CD4-positive, alpha-beta T cell (primary cell): ENCODE data around the gene FAM219A. TPM values are rescaled to one million over a fixed set of nuclear protein-coding genes. Genes with fewer than 3 reads are reported as not detected.

Experiments
- ATAC-seq: fragments of 200-7000 bp; cut with Tn5 transposase; one replicate; pipeline ENCODE4 v1.10.0; 2022; ENCODE audit warnings: mild to moderate bottlenecking; ENCODE audit not compliant: poor library complexity
- CTCF ChIA-PET: fragments of 350-600 bp; sonication (Branson Sonifier 250); formaldehyde crosslinking; loops from one replicate; lab custom pipeline; 2021; ENCODE audit warnings: antibody characterized with exemption, inconsistent platforms; lab: Charles Lee
- POLR2A ChIA-PET: fragments of 350-600 bp; sonication (Branson Sonifier 250); formaldehyde crosslinking; loops from one replicate; lab custom pipeline; 2021; ENCODE audit warnings: antibody characterized with exemption, inconsistent platforms; lab: Charles Lee
- DNase-seq, 14 experiments: peaks; one replicate each; pipeline ENCODE4 v3.0.0-alpha.2; 2013 to 2020; ENCODE audit warnings: mixed read lengths in 2 of 14
- H3K27ac ChIP-seq, 2 donors: one replicate each; pipeline versions ENCODE4 v1.5.1 to v1.7.0; 2013; ENCODE audit warnings: low read length in 2 of 2, low read depth in 1 of 2, mild to moderate bottlenecking in 1 of 2
- H3K27me3 ChIP-seq, 2 experiments: 1 replicate in 1 of 2; 2 replicates in 1 of 2; pipeline versions ENCODE4 v1.6.1 to v1.7.0; 2013; ENCODE audit warnings: low read length in 2 of 2, control low read depth in 1 of 2, mild to moderate bottlenecking in 1 of 2, moderate library complexity in 1 of 2; ENCODE audit not compliant: insufficient read depth in 2 of 2, control insufficient read depth in 1 of 2
- H3K36me3 ChIP-seq: one replicate; pipeline ENCODE4 v1.6.1; 2013; ENCODE audit warnings: low read length, control low read depth; ENCODE audit not compliant: insufficient read depth
- H3K4me1 ChIP-seq: one replicate; pipeline ENCODE4 v1.6.1; 2013; ENCODE audit warnings: low read length, control low read depth; ENCODE audit not compliant: insufficient read depth
- H3K4me3 ChIP-seq: one replicate; pipeline ENCODE4 v1.5.1; 2013; ENCODE audit warnings: mild to moderate bottlenecking, low read length, moderate library complexity
- H3K9me3 ChIP-seq, 2 experiments: 1 replicate in 1 of 2; 2 replicates in 1 of 2; pipeline versions ENCODE4 v1.6.1 to v1.7.0; 2013; ENCODE audit warnings: low read length in 2 of 2, mild to moderate bottlenecking in 2 of 2, control low read depth in 1 of 2, moderate library complexity in 1 of 2; ENCODE audit not compliant: control insufficient read depth in 1 of 2, insufficient read depth in 1 of 2
- H3K27ac Mint-ChIP-seq: one replicate; pipeline ENCODE4 v1.8.0; 2020; ENCODE audit warnings: mixed read lengths
- H3K27me3 Mint-ChIP-seq: one replicate; pipeline ENCODE4 v1.8.0; 2021; ENCODE audit warnings: mixed read lengths
- H3K36me3 Mint-ChIP-seq: one replicate; pipeline ENCODE4 v1.8.0; 2021; ENCODE audit warnings: low read depth, mixed read lengths
- H3K4me1 Mint-ChIP-seq: one replicate; pipeline ENCODE4 v1.8.0; 2021; ENCODE audit warnings: low read depth, mixed read lengths
- H3K4me3 Mint-ChIP-seq: one replicate; pipeline ENCODE4 v1.8.0; 2020; ENCODE audit warnings: mild to moderate bottlenecking, mixed read lengths
- H3K9me3 Mint-ChIP-seq: one replicate; pipeline ENCODE4 v1.8.0; 2020; ENCODE audit warnings: mixed read lengths
- intact Hi-C, 2 experiments: fragments of 100-400 bp; cut with DNase I in 1 of 2; cut with micrococcal nuclease in 1 of 2; formaldehyde crosslinking; loops; one replicate each; pipeline versions ENCODE4 v1.15.1 to v1.9.0; 2023 to 2025; cut with DNase I, micrococcal nuclease
- total RNA-seq, 174 experiments: library from RNA in 2 of 174; stranded (reverse) in 2 of 174; gene quantifications; one replicate each; pipeline ENCODE4 v1.2.3 and lab custom pipeline; 2021 to 2026
- TF ChIP-seq, protein P1 (sequence below): fragments of 200-600 bp; IDR thresholded peaks from one replicate; pipeline ENCODE4 v1.8.0; 2022; ENCODE audit warnings: antibody characterized with exemption, mild to moderate bottlenecking

FAM219A gene
- total RNA-seq, 2 experiments from 2014 or later, result 7.7 to 8.5 TPM

DNA sequence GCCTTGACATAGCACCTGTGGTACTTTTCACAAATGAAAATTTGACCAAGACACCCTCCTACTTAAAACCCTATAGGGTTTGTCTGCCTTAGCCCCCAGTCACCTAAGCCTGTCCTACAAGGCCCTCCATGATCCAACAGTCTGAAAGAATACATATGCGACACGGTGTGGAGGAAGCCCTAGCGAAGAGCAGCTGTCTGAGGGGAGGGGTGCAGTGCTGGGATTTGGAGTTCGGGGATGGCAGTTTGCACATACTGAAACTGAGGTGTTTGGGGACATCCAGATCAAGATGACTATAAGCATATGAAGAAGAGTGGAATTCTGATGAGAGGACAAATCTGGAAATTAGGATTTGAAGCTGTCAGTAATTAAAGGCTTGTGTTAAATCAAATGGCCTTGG is 74.5 kb downstream of the FAM219A start:
- ATAC-seq (no peak), DNase-seq (no peak)
- Histone ChIP-seq H3K9me3 (no peaks in the 10 kb centered on the region), H3K27me3 (no peaks in the 10 kb centered on the region), H3K27ac (no peak overlapping the region), H3K4me3 (no peak overlapping the region), H3K36me3 (no peaks in the 10 kb centered on the region), H3K4me1 (peaks cover 26% of the 10 kb centered on the region)
- no peaks in the 10 kb centered on the region for H3K36me3 Mint-ChIP-seq
- ChIA-PET CTCF (no interaction called here), POLR2A (no interaction called here)
- no peaks in the 10 kb centered on the region for H3K9me3 Mint-ChIP-seq
- intact Hi-C loops, result loop anchor here in 1 of 2 experiments (5.0 to 10.0 kb wide), 2 partner anchors 601 to 1438 kb away; partner anchors contain the start of gene DNAJB5
- TF ChIP-seq, protein P1, sequence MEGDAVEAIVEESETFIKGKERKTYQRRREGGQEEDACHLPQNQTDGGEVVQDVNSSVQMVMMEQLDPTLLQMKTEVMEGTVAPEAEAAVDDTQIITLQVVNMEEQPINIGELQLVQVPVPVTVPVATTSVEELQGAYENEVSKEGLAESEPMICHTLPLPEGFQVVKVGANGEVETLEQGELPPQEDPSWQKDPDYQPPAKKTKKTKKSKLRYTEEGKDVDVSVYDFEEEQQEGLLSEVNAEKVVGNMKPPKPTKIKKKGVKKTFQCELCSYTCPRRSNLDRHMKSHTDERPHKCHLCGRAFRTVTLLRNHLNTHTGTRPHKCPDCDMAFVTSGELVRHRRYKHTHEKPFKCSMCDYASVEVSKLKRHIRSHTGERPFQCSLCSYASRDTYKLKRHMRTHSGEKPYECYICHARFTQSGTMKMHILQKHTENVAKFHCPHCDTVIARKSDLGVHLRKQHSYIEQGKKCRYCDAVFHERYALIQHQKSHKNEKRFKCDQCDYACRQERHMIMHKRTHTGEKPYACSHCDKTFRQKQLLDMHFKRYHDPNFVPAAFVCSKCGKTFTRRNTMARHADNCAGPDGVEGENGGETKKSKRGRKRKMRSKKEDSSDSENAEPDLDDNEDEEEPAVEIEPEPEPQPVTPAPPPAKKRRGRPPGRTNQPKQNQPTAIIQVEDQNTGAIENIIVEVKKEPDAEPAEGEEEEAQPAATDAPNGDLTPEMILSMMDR, result no peak
- H3K27ac Mint-ChIP-seq, result no peak overlapping the region
- H3K27me3 Mint-ChIP-seq, result no peaks in the 10 kb centered on the region
- H3K4me3 Mint-ChIP-seq, result no peak overlapping the region
- H3K4me1 Mint-ChIP-seq, result peaks cover 27% of the 10 kb centered on the region

DNA sequence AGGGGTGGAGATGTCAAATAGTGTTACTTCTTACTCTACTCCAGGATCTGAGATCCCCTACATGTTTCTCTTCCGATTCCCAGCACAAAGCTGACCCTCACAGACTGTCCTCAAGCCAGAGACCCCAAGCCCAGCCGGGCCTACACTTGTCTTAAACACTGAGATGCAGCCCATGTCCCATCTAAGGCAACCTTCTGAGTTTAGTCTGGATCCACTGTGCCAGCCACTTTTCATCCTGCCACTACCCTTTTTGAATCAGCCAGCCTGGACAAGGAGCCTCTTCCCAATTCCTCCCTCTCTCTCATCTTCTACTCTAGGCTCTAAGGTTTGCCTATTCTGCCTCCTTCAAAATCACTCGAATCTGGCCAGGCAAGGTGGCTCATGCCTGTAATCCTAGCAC is 75.5 kb downstream of the FAM219A start:
- ATAC-seq, result no peak
- intact Hi-C loops, result loop anchor here in 1 of 2 experiments (5.0 to 10.0 kb wide), 2 partner anchors 602 to 1439 kb away; partner anchors contain the start of gene DNAJB5
- no peak overlapping the region for H3K27ac ChIP-seq
- no peaks in the 10 kb centered on the region for H3K27me3 Mint-ChIP-seq
- no peaks in the 10 kb centered on the region for H3K36me3 Mint-ChIP-seq
- peaks cover 28% of the 10 kb centered on the region for H3K4me1 ChIP-seq
- no peak for DNase-seq
- H3K4me1 Mint-ChIP-seq, result peaks cover 27% of the 10 kb centered on the region
- TF ChIP-seq, protein P1, result no peak
- no peaks in the 10 kb centered on the region for H3K9me3 Mint-ChIP-seq
- peak overlapping the region; percentile 53 for H3K4me3 Mint-ChIP-seq
- H3K27me3 ChIP-seq, result no peaks in the 10 kb centered on the region
- ChIA-PET POLR2A (no interaction called here), CTCF (no interaction called here)
- H3K4me3 ChIP-seq, result no peak overlapping the region
- no peak overlapping the region for H3K27ac Mint-ChIP-seq
- H3K36me3 ChIP-seq, result no peaks in the 10 kb centered on the region
- no peaks in the 10 kb centered on the region for H3K9me3 ChIP-seq

DNA sequence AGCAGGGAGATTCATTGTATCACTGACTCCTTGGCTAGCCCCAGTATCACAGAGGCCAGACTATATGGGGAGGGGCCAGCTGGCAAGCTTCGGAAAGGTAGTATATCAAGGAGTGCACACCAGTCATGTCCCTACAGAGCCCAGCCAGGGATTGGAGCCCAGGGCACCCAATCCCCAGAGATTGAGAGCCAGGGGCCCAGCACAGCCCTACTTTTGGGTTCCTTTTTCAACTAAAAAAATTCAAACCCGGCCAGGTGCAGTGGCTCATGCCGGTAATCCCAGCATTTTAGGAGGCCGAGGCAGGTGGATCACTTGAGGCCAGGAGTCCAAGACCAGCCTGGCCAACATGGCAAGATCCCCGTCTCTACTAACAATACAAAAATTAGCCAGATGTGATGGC is 76.3 kb downstream of the FAM219A start:
- H3K4me3 Mint-ChIP-seq, result peak overlapping the region; percentile 78
- peak overlapping the region; percentile 73 for H3K27ac Mint-ChIP-seq
- peaks cover 29% of the 10 kb centered on the region for H3K4me1 Mint-ChIP-seq
- no peaks in the 10 kb centered on the region for H3K36me3 Mint-ChIP-seq
- Histone ChIP-seq H3K9me3 (no peaks in the 10 kb centered on the region), H3K36me3 (no peaks in the 10 kb centered on the region), H3K27me3 (no peaks in the 10 kb centered on the region), H3K4me1 (peaks cover 35% of the 10 kb centered on the region), H3K27ac (no peak overlapping the region), H3K4me3 (no peak overlapping the region)
- ChIA-PET CTCF (no interaction called here), POLR2A (interaction anchor here (1.2 kb wide), 1 partner anchor 50 kb away, joined by 3 read pairs; no protein-coding TSS in a partner anchor)
- no peaks in the 10 kb centered on the region for H3K9me3 Mint-ChIP-seq
- DNase-seq, result no peak
- TF ChIP-seq, protein P1, result no peak
- no peaks in the 10 kb centered on the region for H3K27me3 Mint-ChIP-seq
- intact Hi-C loops, result loop anchor here in 1 of 2 experiments (5.0 to 10.0 kb wide), 2 partner anchors 603 to 1440 kb away; partner anchors contain the start of gene DNAJB5
- ATAC-seq, result no peak
